Activated CD4-positive, alpha-beta T cell treated with anti-CD3 and anti-CD28 coated beads, Interleukin-2, amount 50 U/mL, for 16 hours (primary cell): ENCODE results near the gene MYOG.

Experiments
- DNase-seq: peaks from one replicate; pipeline ENCODE4 v3.0.0-alpha.2; 2020

Gene MYOG

DNA sequence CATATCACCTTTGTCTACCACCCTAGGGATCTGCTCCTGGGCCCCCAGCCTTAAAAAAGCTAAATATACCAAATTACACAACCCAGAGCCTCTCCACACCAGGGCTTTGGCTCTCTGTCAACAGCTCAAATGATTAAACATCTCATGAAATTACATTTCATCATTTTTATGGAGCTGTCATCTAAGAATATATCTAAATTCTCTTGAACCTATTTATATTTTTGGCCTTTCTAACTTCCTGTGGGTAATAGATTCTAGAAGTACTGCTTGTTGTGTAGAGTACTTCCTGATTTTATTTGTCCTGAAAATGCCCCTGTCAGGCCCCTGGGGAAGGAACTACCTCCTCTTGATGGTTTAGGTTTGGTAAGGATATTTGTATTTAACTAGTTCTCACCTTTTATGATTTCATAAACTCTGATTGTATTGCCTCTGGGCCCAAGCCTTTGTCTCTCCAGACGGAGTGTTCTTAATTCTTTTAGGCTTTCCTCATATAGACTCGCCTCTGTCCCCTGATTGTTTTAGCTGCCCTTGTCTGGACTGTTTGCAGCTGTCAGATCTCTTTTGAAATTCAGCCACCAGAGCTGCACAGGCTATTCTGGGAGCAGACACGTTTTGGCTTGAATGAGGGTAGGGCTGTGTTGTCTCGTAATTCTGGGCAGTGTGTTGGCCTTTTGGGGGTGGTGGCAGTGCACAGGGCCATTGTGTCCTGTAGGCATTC lies 16.6 kb downstream of the MYOG start:
- DNase-seq: no peak

DNA sequence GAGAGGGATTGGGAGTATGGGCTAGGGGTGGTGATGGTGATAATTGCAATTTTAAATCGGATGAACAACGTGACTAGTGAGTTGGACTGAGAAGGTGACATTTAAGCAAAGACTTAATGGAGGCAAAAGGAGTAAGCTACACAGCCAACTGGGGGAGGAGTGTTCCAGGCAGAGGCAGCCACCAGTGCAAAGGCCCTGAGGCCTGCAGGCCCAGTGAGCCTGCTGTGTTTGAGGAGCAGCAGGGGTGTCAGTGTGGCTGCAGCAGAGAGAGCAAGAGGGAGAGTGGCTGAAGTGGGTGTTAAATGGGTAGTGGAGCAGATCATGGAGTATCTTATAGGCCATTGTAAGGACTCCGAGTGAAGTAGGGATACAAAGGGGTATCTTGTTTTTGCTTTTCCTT lies 18.8 kb downstream of the MYOG start:
- DNase-seq: no peak

DNA sequence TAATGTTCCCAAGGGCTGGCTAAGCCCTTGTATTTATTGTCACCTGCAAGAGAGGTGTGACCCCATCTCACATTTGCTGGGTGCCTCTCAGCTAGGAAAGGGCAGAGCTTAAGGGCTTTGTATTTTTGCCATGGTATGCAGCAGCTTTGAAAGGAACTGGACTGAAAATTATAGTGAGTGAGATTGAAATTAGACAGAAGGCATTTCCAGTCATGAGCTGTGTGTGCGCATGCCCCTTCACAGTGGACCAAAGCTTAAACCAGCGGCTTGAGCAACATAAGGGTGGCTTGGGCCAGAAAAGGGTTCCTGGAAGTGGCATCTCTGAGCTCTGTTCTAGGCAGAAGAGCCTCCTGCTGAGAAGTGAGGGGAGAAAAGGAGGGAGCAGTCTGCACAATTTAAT lies 19.8 kb downstream of the MYOG start:
- DNase-seq: no peak

DNA sequence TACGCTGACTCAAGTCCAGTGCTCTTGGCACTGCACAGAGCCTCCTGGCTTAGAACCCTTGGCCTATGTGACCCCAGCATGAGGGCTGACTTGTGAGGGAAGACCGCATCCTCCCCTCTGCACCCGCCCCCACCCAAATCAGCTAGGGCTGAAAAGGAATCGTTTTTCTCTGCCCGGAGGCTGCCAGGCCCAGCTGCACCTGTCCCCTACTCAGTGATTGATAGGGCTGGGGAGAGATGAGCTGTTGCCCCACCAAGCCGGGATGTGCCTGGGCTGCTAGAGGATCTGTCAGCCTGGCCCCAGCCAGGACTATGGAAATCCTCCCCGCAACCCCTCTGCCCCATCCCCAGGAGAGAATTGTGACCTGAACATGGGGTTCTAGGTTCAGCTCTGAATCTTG lies 20.6 kb downstream of the MYOG start:
- DNase-seq: no peak

DNA sequence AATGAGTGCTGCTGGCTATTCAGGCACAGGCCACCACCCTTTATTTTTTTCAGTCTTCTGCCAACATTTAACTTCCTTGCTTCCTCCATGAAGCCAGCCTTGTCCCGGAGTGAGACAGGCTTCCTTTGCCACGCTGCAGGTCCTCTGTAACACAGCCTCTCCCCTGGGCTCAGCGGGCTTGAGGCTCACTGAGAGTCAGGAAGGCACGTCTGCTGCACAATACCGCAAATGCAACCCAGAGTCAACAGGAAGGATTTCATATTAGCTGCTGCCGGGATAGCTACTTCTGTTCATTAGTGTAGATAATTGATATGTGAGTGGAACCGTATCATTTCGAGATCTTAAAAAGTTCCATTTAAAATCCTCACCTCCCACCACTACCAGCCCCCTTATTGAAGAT lies 22.5 kb downstream of the MYOG start:
- no peak for DNase-seq

DNA sequence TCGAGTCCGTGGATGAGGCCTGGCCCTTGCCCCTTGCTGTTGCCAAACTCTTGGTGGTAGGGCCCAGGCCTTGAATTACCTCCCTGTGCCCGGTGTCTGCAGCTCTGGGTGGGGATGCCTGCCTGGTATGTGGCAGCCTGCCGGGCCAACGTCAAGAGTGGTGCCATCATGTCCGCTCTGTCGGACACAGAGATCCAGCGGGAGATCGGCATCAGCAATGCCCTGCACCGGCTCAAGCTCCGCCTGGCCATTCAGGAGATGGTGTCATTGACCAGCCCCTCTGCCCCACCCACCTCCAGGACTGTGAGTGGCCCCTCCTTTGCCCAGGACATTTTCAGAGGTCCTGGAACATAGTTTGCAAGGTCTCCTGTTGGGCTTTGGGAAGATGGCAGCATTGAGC lies 25.7 kb downstream of the MYOG start:
- no peak for DNase-seq

DNA sequence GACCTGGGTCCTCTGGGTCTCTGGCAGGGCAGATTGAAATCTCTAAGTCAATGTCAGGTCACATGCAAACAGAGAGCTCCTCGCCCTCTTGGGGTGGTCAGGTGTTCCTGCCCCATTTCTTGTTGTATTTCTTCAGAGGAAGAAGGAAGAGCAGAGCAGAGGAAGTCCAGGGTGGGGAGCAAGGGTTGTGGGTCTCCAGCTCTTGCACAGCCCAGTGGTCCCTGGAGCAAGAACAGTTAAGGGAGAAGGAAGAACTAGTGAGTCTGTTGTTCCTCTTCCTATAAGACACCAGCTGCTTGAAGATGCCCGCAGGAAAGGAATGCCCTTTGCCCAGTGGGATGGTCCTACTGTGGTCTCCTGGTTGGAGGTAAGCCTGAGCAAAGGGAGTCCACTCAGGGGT lies 26.3 kb downstream of the MYOG start:
- DNase-seq: no peak

DNA sequence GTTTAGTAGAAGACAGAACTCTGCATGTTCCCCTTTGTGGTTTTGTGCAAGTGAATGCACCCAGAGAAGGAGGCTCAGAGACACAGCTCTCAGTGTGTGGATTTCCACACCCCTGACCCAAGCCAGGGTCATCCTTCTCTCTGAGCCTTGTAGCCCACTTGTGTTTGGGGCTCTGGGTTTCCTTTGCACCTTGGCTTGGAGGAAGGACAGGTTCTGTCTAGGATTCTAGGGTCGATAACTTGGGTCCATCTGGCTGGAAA lies 27.2 kb downstream of the MYOG start:
- DNase-seq: no peak

DNA sequence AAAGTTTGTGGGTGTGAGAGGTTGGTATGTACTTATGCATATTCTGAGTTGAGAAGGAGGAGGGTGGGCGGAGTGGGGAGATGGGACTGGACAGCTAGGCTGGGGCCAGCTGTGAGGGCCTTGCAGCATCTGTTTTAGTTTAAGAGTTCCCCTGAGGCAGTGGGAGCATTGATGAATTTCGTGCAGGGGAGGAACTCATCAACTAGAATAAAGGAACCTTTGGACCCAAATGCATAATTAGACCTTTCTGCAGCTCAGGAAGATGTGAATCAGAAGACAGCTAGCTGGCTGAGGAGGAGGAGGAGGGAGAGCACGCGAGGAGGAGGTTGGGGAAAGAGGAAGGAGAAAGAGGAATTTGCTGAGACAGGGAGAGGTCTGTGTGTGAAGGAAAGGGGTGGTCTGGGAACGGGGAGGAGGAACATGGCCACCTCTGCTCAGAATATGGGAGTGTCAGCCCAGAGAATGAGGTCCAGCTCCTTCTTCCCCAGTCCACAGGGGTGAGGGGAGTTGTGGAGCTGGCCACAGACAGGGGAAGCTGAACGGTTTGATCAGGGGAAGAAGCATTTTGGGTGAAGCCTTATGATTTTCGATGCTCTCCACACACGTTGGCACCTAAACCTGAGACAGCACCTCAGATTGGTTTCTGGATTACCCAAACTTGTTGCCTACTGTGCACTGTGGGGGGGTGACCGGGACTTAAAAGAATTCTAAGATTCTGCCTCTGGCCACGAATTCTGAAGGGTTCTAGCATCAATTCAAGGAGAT lies 27.7 kb downstream of the MYOG start:
- no peak for DNase-seq

DNA sequence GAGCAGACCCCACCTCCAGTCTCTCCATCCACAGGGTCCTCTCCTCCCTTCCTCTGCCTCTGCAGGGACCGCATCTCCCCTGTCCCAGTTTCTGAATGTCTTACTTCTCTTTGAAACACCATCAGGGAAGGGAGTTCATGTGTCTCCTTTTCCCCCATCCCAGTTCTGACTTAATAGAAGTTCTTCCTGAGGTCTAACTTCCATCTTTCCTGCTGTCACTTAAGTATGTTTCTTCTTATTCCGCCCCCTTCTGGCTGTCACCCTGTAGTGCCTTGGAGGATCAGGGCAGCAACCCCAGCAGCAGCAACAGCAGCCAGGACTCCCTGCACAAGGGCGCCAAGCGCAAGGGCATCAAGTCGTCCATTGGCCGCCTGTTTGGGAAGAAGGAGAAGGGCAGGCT lies 29.3 kb downstream of the MYOG start:
- no peak for DNase-seq

DNA sequence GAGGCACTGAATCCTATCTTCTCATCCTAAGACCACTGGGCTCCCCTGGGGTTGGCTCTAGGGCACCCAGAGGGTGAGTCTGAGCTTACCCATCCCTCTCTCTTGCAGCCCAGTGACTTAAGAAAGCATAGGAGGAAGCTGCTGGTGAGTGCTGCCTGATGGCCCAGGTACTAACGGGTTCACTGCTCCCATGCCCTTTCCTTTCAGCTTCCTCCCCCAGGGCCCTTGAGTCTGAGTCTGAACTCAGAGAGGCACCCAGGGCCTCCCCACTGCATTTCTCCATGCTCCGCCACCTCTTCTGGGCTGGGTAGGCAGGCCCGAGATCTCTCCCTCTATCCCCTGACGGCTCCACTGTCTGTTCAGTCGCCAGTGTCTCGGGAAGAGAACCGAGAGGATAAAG lies 29.8 kb downstream of the MYOG start:
- DNase-seq: no peak

DNA sequence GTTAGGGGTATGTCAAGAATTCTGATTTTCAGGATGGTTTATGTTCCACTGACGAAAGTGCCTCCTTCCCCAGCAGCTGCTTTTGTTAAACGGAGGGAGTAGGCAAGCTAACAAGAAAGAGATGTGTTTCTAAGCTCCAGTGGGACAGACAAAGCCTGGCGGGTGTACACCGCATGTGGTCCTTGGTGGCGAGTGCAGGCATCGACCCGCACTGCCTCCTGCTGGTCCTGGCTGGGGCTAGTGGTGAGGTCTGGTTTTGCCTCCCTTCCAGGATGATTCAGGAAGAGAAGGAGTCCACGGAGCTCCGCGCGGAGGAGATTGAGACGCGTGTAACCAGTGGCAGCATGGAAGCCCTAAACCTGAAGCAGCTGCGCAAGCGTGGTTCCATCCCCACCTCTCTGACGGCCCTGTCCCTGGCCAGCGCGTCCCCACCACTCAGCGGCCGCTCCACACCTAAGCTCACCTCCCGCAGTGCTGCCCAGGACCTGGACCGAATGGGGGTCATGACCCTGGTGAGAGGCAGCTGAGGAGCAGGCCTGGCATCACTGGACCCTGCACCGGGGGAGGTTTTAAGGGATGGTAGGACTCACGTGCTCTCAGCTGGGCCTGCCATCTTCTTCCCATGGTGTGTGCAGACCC lies 30.5 kb downstream of the MYOG start:
- DNase-seq: no peak

DNA sequence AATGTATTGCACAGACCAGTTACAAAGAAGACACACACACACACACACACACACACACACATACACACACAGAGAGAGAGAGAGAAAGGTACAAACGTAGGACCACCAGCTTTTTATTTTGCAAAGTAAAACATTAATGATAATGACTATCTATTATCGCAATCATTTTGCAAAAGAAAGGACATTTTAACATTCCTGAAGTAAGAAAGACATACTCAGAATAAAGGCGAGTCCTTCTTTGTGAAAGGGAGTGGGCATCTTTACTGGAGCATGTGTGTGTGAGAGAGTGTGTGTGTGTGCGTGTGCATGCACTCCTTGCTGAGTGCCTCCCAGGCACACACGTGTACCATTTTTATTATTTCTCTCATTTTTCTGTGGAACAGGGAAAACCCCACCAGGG lies 31.2 kb downstream of the MYOG start:
- no peak for DNase-seq

DNA sequence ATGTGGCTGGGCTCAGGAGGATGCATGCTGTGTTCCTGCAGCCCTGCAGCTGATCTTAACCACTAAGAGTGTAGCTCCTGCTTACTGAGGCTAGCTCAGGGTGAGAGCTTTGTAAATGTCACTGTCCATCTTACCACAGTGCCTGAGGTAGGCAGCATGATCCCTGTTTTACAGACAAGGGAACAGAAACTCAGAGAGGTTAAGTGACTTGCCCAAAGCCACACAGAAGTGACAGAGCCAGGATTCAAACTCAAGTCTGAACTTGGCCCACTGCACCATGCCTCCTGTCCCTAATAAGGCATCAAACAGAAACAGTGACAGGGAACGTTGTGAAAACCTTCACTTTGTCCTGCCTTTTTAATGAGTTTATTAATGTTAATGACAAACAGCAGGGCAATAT lies 31.6 kb downstream of the MYOG start:
- DNase-seq: no peak

DNA sequence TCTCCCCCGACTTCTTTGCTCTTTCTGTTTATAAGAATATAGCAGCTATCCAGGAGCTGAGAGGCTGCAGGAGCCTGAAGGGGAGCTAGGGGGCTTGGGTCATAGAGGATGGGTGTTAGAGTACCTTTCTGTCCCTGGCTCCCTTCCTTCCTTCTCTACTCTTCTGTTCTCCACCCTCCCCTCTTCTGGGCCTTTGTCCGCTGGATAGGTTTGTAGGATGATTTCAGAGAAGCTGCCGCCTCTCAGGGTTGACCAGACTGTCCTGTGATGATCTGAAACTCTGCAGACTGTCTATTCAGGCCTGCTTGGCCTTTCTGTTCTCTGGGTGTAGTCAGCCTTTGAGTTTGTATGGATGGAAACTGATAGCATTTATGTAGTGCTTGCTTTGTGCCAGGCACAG lies 33.2 kb downstream of the MYOG start:
- no peak for DNase-seq

DNA sequence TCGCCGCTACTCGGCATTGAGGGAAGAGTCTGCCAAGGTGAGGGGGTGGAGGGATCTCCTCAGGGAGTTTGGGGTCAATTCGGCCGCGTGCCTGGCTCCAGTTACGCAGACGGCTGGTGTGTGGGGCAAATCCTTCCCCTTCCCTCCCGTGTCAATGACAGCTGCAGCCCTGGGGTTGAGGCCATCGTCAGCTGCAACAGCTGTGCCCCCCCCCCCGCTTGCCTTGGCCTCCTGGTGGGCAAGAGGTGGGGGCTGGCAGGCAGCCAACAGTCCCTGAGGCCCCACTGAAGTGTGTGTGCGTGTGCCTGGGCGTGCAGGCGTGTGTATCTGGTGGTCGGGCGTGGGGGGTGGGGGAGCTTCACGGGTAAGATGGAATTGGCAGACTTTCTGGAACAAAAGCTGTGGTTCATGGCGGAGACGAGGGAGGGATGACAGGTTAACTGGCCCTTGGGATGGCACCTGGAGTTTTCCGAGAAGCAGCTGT lies 33.9 kb downstream of the MYOG start:
- no peak for DNase-seq

DNA sequence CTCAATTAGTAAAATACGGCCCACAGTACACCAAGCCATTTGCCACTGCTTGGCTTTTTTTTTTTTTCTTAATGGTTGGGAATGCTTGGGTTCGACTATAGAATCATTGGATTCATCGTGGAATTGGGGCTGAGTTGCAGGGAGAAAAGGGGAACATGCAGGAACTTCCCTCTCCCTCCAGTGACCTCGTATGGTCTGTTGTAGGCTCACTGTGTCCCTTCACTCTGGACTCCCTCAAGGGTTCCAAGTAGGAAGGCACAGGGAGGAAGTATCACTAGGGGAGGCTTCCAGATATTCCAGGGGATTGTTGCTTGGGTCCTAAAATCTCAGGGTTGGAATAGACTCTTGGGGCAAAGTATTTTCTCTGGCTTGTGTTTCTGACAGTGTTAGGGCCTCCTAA lies 35.0 kb downstream of the MYOG start:
- DNase-seq: no peak

DNA sequence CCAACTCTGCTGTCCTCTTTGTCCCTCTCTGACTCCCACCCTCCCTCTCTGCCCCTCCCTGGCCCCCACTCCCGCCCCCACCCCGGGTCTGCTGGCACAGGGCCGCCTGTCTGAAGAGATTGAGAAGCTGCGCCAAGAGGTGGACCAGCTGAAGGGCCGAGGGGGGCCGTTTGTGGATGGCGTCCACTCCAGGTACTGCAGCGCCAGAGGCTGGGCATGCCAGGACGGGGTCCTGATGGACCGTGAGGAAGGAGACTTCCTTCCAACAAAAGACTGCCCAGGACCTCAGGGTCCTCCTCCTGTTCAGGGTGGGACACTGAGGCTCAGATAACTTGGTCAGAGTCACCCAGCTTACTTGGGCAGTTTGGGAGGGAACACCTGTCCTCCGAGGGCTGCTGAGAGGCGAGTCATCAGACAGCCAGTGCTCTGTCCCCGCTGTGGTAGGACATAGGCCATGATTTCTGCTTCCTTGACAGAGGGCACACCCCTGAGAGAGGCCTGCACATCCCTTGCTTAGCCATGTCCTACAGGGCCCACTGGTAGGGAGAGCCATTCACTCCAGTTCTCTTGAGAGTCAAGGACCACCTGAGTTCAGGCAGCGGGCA lies 36.1 kb downstream of the MYOG start:
- no peak for DNase-seq

DNA sequence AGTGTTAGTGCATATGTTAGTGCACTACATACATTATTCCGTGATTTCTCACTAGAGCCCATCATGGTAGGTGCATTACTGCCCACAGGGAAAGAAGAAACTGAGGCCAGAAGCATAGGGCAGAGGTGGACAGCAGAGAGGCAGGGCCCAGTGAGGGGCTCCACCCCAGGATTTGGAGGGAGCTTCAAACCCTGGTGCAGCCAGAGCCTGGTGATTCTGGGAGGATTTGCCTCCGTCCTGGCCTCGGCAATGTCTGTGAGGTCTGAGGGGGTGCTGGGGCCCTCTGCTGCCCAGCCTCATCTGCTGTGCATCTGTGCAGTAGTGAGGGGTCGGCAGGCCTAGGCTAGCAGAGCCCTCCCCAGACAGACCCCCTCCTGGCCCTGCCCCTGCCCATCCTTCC lies 36.7 kb downstream of the MYOG start:
- DNase-seq: no peak

DNA sequence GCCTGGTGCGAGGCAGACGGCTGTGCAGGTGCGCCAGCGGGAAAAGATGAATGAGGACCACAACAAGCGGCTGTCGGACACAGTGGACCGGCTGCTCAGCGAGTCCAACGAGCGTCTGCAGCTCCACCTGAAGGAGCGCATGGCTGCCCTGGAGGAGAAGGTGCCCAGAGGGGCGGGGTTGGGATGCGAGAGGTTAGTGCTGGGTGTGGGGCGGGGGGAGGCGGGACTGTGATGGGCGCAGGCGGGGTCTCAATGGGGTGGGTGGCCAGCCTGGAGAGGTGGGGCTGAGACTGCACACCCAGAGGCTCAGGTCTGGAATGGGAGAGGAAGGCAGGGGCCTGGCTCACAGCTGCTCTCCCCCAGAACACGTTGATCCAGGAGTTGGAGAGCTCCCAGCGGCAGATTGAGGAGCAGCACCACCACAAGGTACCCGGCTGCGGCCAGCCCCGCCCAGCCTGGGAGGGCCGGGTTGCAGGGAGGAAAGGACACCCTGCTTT lies 37.2 kb downstream of the MYOG start:
- no peak for DNase-seq

DNA sequence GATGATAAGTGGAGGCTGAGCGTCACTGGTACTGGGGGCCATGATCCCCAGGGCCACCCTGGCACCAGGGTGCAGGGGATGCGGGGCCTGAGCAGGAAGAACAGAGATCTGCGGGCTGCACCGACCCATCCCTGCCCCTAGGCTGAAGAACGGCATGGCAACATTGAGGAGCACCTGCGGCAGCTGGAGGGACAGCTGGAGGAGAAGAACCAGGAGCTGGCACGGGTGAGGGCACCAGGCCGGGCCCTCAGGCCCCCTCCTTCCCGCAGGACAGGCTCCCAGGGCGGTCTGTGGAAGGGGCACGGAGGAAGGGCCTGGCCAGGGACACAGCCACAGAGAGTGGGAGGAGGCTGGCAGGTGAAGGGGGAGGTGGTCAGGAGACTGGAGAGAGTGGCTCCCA lies 37.7 kb downstream of the MYOG start:
- DNase-seq: no peak

DNA sequence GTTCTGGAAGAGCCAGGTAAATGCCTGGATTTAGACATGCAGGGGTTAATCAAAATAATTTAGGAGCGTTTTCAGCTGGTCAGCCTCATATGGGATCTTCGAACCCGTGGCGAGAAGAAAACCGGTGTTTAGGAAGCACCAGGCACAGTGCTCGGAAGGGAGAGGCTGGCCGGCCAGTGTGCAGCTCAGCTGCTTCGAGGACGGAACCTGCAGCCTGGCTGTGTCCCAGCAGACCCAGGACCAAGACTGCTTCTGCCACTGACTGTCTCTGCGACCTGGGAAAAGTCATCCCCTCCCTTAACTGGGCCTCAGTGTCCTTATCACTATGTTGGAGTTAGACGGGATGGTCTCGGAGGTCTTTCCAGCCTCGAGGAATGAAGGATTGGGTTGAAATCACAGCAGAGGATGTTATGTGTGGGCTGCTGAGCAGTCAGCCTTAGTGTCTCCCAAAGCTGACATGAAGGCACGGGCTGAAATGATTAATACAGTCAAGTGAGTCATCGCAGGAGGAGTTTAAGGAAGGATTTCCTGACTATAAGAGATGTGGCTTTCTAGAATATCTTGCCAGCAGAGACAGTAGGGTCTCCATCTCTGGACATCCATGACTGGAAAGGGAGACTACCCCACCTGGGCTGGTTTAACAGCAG lies 38.7 kb downstream of the MYOG start:
- peak; percentile 17 for DNase-seq

DNA sequence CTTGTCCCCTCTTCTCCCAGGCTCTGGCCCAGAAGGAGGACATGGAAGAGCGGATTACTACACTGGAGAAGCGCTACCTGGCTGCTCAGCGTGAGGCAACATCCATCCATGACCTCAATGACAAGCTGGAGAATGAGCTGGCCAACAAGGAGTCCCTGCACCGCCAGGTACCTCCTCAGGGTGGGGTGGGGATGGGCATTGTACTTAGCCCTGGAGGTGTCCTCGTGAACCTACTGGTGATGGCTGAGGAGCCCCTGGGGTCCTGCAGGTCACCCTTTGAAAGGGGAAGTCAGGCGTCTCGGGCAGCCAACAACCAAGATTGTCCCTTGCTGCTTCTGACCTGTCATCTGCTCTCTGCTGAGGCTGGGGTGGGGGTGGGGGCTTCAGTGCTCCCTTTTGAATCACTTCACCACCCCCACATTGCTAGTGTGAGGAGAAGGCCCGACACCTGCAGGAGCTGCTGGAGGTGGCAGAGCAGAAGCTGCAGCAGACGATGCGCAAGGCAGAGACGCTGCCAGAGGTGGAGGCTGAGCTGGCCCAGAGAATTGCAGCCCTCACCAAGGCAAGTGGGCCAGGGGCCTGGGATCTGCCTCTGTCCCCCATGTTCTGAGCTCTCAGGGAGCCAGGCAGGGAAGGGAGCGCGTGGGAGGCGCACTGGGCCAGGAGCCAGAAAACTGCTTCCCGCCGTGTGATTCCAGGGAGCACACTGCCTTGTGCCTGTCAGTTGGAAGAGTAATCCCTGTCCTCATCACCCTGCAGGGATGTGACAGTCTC lies 39.8 kb downstream of the MYOG start:
- DNase-seq: no peak
